ENCODE data around the gene VDR.
"Not testable (repeated sequence)": the region's sequence is repeated elsewhere in the genome, so short reads cannot be mapped to it uniquely, and the experiment has no call there.

VDR gene

DNA sequence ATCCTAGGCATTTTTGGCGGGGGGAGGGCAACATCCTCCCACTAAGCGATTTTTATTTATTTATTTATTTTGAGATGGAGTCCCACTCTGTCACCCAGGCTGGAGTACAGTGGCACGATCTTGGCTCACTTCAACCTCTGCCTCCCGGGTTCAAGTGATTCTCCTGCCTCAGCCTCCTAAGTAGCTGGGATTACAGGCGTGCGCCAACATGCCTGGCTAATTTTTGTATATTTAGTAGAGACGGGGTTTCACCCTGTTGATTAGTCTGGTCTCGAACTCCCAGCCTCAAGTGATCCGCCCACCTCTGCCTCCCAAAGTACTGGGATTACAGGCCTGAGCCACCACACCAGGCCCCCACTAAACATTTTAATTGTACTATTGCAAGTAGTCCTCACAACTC lies 95.3 kb downstream of the VDR start:
- DNase-seq, result not testable (repeated sequence)

GRCh38 chr12:47808574-47809365 lies 96.0 kb downstream of the VDR start:
- peak; percentile 51 for DNase-seq

- DNase-seq, result peak; percentile 60
Observed at GRCh38 chr12:47808050-47808449, 96.7 kb downstream of the VDR start.

DNA sequence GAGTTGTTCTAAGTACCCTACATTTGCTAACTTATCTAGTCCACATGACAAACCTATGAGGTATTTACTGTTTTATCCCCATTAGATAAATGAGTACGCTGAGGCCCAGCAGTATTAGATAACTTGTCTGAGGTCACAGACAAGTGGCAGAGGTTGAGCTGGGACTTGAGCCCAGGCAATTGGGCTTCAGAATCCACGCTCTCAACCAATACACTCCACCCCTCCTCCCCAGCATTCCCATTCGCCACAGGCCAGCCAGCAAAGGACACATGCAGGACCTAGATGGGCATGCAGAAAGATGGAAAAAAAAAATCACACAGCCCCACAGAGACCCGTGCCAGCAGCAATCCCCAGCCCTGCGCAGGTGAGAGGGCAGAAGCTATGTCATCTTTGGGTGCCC lies 97.5 kb downstream of the VDR start:
- no peak for DNase-seq

- no peak for DNase-seq
Observed at GRCh38 chr12:47805417-47805816, 99.4 kb downstream of the VDR start.

DNA sequence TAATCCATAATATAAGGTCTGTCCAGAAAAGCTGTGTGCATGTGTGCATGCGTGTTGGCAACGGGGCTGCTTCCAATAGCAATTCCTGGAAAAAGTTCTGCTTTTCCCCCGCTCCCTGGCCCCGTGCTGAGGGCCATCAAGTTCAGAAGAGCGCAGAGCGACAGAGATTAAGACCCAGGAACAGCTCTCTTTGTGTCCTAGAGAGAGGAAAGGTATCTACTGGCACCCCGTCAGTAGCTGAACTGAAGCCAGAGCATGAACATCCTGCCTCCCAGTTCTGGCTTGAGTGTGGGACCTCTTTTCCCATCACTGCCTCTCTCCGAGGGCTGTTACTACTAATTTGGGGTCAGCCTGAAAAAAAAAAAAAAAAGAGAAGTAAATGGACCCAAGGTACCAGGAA lies 100.6 kb downstream of the VDR start:
- DNase-seq, result no peak

GRCh38 chr12:47803191-47803875 lies 101.5 kb downstream of the VDR start:
- no peak for DNase-seq

GRCh38 chr12:47802312-47802711 lies 102.5 kb downstream of the VDR start:
- no peak for DNase-seq

DNA sequence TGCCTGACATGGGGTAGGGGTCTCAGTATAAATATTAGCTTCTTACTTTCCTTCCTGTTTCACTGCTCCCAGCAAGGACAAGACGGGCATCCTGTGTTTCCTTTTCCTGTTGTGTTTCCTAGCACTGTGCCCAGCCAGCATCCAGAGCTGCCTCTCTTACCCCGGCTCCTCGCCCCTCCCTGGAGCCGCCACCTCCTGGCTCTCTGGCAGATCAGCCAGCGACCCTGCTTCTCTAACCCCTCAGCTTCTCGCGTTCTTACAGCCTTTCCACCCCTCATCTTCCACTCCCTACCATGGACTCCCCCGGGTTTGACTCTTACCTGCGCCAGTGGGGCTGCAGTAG lies 102.9 kb downstream of the VDR start:
- no peak for DNase-seq

GRCh38 chr12:47801170-47801903 lies 103.5 kb downstream of the VDR start:
- DNase-seq, result no peak

GRCh38 chr12:47800582-47800981 lies 104.2 kb downstream of the VDR start:
- DNase-seq, result no peak

DNA sequence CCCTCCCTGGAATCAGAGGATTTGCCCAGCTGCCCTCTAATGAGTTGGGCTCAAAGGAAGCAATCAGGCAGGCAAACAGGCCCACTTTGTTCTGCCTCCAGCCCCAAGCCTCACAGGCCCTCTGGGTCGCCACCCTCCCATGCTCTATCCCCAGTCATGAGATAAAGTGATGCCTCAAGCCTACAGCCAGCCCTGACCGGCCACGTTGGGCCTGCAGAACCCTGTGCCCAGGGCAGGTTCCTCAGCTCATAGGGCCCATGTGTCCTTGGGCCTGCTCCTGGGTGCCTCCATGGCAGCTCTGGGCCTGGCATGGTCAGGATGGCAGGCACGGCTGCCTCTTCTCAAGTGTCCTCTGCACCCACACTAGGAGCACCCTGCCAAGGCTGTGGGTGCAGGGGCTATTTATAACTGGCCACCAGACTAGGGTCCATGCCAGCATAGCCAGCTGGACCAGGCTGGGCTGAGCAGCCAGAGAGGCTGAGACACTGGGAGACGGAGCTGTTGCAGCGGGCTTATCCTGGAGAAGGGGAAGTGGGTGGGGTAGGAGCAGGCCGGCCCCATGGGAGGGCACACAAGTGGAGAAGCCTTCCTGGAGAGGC lies 105.3 kb downstream of the VDR start:
- DNase-seq, result no peak

GRCh38 chr12:47798382-47798948 lies 106.3 kb downstream of the VDR start:
- DNase-seq, result no peak

DNA sequence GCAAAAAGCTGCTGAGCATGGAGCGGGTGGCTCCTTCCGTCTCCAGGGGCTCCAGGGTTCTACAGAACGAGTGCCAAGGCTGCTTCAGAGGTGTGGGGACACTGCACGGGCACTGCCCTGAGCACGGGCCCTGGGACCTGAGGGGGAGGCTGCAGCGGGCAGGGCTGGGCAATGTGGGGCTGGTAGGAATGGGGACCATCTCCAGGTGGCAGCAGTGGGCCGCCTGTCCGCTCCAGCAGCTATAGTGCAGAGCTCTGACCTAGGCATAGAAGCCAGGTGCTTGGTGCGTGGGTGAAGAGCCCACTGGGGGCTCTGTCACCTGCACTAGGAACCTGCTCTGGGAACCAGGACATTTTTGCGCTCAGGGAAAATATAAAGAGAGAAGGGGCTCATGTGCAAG lies 107.4 kb downstream of the VDR start:
- DNase-seq, result no peak

DNA sequence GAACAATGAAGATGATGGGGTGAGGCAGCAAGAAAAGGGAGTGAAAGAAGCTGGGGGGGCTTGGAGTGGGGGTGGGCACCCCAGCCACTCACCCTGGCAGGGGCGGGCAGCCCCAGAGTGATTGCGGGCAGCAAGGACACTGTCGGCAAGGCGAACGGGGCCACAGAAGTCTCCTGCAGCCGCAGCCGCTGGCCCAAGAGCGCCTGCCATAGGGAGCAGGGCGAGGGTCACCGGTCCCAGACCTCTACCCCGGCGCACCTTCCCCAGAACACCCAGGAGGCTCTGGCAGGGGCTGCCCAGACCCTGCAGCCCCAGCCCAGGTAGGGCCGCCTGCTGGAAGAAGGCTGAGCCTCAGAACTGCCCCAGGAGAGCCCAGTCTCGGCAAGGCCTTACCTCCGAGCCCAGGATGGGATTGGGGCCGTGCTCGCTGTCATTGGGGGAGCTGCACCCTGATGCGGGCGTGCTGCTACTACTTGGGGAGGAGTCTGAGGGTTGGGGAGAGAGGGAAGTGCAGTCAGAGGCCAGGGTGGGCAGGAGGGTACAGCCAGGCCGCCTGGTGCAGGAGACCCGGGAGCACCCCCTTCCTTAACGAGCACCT lies 108.9 kb downstream of the VDR start:
- no peak for DNase-seq

GRCh38 chr12:47795121-47795813 lies 109.5 kb downstream of the VDR start:
- DNase-seq, result no peak

DNA sequence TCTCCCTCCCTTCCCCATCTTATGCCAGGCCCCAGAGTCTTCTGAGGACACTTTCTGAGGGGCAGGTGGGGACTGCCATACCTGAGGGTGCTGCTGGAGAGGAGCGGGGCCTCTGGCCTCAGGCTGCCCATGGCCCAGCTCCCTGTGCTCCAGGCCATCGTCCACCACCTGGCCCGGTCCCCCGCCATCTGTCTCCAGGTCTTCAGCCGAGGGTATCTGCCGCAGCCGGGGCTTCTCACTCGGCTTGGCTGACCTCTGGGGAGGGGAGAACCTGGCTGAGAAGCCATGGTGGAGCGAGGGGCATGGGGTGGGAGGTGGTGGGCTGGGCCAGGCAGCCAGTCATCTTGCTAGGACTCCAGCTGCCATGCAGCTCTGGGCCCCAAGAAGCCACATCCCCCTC lies 110.1 kb downstream of the VDR start:
- DNase-seq, result no peak

- DNase-seq, result no peak
Observed at GRCh38 chr12:47793015-47793681, 111.6 kb downstream of the VDR start.

DNA sequence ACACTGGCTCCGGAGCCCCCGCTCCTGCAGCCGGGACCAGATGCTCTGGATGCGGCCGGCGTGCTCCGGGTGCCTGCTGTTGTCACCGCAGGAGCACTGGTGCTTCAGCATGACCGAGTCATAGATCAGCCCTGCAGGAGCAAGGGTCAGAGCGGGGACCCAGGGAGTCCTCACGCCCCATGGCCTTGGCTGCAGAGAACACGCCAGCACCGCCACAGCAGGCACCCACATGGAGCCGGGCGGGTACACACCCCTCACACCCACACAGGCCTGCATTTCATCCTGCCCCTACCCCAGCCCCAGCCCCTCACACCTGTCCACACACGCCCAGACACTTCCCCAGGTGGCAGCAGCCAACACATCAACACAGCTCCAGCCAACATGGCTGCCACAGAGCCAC lies 112.9 kb downstream of the VDR start:
- DNase-seq, result no peak

Measured in fibroblast of skin of right biceps (primary cell).